Sciatic nerve (tissue), 2 donors: ENCODE data around the gene LGALS9. TPM values are rescaled to one million over a fixed set of nuclear protein-coding genes. Genes with fewer than 3 reads are reported as not detected.
"Not testable (repeated sequence)": the region's sequence is repeated elsewhere in the genome, so short reads cannot be mapped to it uniquely, and the experiment has no call there.

ENCODE experiments used
- ATAC-seq: fragments of 200-7000 bp; cut with Tn5 transposase; one replicate; pipeline ENCODE4 v1.9.1; 2020; ENCODE audit warnings: mild to moderate bottlenecking, moderate library complexity
- DNase-seq: peaks from one replicate; pipeline ENCODE4 v3.0.0-alpha.2; 2020; ENCODE audit warnings: low spot score
- intact Hi-C: fragments of 100-400 bp; cut with DNase I; formaldehyde crosslinking; loops from one replicate; pipeline ENCODE4 v1.14.2; 2022
- total RNA-seq: library from RNA; stranded (reverse); fragmentation: NEBNext Ultra II Directional; extraction: Animal tissue kit (Norgen Biotek cat#: 25700); gene quantifications from one replicate; pipeline ENCODE4 v1.2.1, GENCODE V29; 2021
- donor health status: DM: no; HTN: no; CAD: no.
- donor health status: DM: no; HTN: no; CAD: no.

The LGALS9 gene
- total RNA-seq, 1 donor from 2014 or later = 41.8 TPM

- DNase-seq = no peak
- intact Hi-C loops = no loop called here
- ATAC-seq = no peak
These were observed 36.0 kb downstream of the LGALS9 start for GRCh38 chr17:27666831-27667560.

DNA sequence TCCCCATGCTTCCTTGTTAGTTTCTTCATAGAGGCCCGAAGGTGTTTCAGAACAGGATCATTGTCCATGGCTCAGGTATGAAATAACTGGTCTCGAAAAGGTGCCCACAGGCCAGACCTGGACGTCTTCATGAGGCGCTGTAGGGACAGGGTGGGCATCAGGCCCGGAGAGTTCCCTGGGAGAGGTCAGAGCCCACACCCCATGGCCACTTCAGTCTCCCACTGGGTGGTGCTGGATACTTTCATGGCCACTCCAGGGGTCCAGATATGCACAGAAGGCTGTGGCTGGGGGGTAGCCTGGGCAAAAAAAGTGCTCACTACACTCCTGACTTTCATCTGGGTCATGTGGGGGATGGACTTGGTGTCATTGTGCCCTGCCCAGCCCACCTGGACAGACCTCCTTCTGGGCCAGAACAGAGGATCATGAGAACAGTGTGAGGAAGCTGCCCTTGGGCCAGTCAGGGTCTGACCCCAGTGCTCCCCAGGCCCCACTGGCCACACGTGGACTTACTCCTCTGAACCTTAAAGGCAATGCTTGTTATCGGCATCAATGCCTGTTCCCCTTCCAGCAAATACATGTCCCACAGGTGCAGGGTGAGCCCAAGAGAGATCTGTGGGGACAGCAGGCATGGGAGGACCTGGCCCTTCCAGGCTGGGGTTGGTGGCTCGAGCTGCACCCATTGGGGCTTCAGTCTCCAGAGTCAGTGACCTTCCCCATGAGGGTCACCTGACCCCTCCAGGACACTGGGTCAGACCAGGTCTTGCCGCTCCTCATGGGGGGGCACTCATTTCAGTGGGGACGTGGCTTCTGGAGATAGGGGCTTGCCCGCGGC, 36.9 kb downstream of the LGALS9 start:
- ATAC-seq (no peak), DNase-seq (no peak)
- intact Hi-C loops = no loop called here

DNA sequence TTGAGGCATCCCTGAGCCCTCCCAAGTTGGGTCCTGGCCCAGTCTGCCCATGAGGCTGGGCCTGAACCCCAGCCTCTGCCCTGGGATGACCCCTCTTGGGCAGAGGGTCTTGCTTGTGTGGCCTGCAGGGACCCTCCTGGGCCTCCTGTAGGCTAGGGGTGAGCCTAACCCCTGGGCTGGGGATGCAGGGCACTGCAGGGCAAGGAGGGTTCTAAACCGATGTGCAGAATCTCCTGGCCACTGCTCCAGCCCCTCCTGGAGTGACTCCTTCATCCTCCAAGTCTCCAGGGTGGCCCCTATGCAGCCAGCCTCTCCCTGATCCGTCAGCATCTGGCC, 37.5 kb downstream of the LGALS9 start:
- intact Hi-C loops = no loop called here
- ATAC-seq (no peak), DNase-seq (no peak)

- ATAC-seq (no peak), DNase-seq (no peak)
- intact Hi-C loops = no loop called here
These were observed 38.1 kb downstream of the LGALS9 start for GRCh38 chr17:27669136-27669535.

GRCh38 chr17:27669850-27670249, 38.9 kb downstream of the LGALS9 start:
- intact Hi-C loops = no loop called here
- DNase-seq (no peak), ATAC-seq (no peak)

DNA sequence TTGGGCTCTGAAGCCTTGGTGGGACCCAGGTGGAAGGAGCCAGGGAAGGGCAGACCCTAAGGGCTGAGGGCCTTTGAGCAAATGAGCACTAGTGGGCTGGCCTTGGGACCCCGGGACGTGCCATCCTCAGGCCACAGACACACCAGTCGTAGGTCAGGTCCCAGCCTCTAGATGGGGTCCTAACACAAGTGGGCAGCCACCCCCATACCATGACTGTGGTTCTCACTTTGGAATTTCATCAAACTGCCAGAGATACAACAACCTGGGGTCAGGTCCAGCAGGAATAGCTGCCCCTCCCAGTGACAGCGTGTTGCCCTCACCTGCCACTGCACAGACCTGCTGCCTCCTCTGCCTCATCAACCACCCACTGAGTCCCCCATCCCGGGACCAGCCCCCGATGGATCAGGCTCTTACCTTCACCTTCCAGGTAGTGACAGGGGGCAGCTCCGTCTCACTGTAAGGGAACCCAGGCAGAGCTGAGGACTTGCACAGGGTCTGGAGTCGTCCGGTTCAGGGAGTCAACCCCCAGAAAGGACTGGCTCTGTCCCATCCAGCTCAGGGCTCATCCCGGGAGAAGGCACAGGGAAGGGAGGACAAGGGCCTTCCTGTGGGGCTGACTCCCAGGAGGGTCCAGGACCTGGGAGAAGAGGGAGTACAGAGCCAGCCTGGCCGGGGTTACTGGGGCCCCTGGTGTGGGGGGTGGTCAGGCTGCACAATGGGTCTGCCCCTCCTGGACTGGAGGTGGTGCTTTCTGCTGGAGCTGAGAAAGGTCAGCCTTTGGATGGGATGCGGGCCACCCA, 40.0 kb downstream of the LGALS9 start:
- ATAC-seq (no peak), DNase-seq (no peak)
- intact Hi-C loops = no loop called here

DNA sequence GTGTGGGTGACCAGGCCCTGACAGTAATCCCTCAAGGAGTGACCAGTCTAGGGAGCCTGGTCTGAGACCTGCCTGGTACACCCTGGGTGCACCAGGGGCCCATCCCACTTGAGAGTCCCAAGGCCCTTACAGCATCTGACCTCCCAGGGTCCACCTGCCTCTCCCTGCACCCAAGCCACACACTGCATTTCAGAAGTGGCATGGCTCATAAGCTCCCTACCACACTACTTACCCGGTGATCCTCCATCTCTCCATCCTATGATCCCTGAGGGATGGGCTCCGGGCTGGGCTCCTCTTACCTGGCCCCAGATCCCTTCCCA, 40.6 kb downstream of the LGALS9 start:
- intact Hi-C loops = no loop called here
- DNase-seq (no peak), ATAC-seq (no peak)

DNA sequence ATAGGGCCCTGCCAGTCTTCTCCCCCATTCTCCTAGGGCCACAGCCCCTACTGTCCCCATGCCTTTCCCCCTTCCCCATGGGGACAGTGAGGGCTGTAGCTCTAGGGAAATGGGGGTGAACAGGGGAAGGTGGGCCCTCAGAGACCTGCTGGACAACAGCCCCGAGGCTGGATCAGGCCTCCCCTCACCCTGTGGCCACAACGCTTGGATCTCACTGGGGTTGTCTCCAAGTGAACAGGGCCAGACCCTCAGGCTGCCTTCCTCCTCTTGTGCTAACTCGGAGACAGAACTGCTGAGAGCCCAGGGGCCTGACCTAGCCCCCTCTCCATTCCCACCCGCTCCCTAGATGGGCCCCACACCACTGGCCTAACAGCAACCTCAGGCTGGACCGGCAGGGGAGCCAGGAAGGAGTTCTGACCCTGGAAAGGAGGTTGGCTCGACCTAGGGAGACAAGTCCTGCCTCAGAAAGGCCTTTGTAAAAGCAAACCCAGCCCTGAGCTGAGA, 41.0 kb downstream of the LGALS9 start:
- DNase-seq, ATAC-seq, intact Hi-C loops: not testable (repeated sequence)

- no peak for DNase-seq
These were observed 43.3 kb downstream of the LGALS9 start for GRCh38 chr17:27674335-27674734.

DNA sequence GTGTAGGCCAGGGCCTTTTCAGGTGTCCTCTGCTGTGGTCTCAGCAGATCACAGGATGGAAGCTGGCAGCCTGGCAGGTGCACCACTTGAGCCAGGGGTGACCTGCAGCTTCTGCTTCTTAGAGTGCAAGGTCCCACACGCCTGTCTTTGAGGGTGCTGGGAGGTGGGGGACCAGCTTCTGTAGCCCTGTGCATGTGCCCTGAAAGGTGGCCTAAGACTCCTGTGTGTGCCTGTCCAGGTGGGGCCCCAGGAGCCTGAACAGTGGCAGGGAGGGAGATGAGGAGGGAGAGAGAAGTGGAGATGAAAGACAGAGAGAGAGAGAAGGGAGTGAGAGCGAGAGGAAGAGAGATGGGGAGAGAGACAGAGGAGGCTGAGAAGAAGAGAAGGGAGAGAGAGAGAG, 46.2 kb downstream of the LGALS9 start:
- no peak for DNase-seq
- intact Hi-C loops = no loop called here
- ATAC-seq = no peak

More at GRCh38 chr17:27674335-27674734, 43.3 kb downstream of the LGALS9 start:
- ATAC-seq = no peak
- intact Hi-C loops = no loop called here

- DNase-seq, intact Hi-C loops, ATAC-seq: not testable (repeated sequence)
These were observed 55.3 kb downstream of the LGALS9 start for GRCh38 chr17:27686322-27686721.

DNA sequence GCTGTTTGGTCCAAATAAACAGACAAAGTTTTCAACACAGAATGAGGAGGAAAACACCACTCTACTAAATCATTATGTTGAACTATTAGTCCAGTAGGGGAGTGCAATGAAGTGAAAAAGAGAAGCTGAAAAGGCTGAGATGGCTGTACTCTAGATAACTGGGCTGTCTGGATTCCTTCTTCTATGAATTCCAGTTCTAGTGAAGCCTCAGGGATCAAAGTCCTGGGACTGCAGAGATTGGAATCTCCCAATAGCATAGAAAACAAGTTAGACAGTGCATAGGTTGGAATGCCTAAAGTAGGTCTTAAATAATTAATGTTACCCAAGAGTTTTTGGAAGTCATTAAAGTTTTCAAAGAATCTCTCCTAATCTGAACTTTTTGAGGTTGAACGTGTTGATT, 59.9 kb downstream of the LGALS9 start:
- ATAC-seq (no peak), DNase-seq (no peak)
- intact Hi-C loops = loop anchor here (10.0 kb wide), 1 partner anchor 414 kb away; no protein-coding TSS in a partner anchor

- DNase-seq, ATAC-seq: not testable (repeated sequence)
- intact Hi-C loops = loop anchor here (10.0 kb wide), 1 partner anchor 409 kb away; no protein-coding TSS in a partner anchor
These were observed 64.3 kb downstream of the LGALS9 start for GRCh38 chr17:27695254-27695814.

Other genes starting within 250 kb of the LGALS9 start
- 82.2 TPM for gene KSR1, start 174.7 kb upstream of the LGALS9 start, total RNA-seq
- gene NOS2, start 169.3 kb downstream of the LGALS9 start, total RNA-seq = 1.6 TPM